BLaER1 treated with 17β-estradiol and CSF1 and Interleukin-3, amounts not matched to agents 10 nM and 100 nM (cell line): Measurements from ENCODE around the gene TESK1.

Experiments used
- H3K27ac ChIP-seq, 11 experiments: shearing (Covaris generic); formaldehyde crosslinking; 2 replicates each; pipeline ENCODE4 v1.8.1; 2022
- H3K27me3 ChIP-seq, 11 experiments: shearing (Covaris generic); formaldehyde crosslinking; 2 replicates each; pipeline ENCODE4 v1.8.1; 2022
- H3K36me3 ChIP-seq, 11 experiments: shearing (Covaris generic); formaldehyde crosslinking; 2 replicates each; pipeline ENCODE4 v1.8.1; 2022
- H3K4me1 ChIP-seq, 10 experiments: shearing (Covaris generic); formaldehyde crosslinking; 2 replicates each; pipeline ENCODE4 v1.8.1; 2022
- H3K4me2 ChIP-seq, 11 experiments: shearing (Covaris generic); formaldehyde crosslinking; 2 replicates each; pipeline ENCODE4 v1.8.1; 2022
- H3K4me3 ChIP-seq, 10 experiments: shearing (Covaris generic); formaldehyde crosslinking; 2 replicates each; pipeline ENCODE4 v1.8.1; 2022
- H3K9ac ChIP-seq, 11 experiments: shearing (Covaris generic); formaldehyde crosslinking; 2 replicates each; pipeline ENCODE4 v1.8.1; 2022
- H3K9me3 ChIP-seq, 11 experiments: shearing (Covaris generic); formaldehyde crosslinking; replicated peaks in 1 of 11; 2 replicates each; pipeline ENCODE4 v1.8.1; 2022
- H4K20me1 ChIP-seq, 11 experiments: shearing (Covaris generic); formaldehyde crosslinking; 2 replicates each; pipeline ENCODE4 v1.8.1; 2022
- Cebpa-rat ChIP-seq, 11 experiments: shearing (Covaris generic); IDR thresholded peaks; 2 replicates each; pipeline ENCODE4 v1.8.1; 2022

TESK1 gene

GRCh38 chr9:35561468-35562261 is 43.4 kb upstream of the TESK1 start:
- TF ChIP-seq Cebpa-rat (IDR thresholded peaks at IDR 0.05), result no peak
- Histone ChIP-seq H3K9me3 (no peaks in the 10 kb centered on the region), H3K27me3 (no peaks in the 10 kb centered on the region), H3K9ac (no peak overlapping the region), H3K27ac (no peak overlapping the region), H3K4me3 (no peak overlapping the region), H3K36me3 (peaks cover 6 to 58% (median 16%) of the 10 kb centered on the region in 11 experiments; a peak in 19 of 22 replicates), H3K4me1 (peaks cover 0 to 22% (median 10%) of the 10 kb centered on the region in 10 experiments; a peak in 11 of 20 replicates), H3K4me2 (no peak overlapping the region), H4K20me1 (peaks cover 0 to 15% (median 0%) of the 10 kb centered on the region in 11 experiments; a peak in 3 of 22 replicates)

- Histone ChIP-seq H3K9ac (0 out of 22 replicates have a peak overlapping the region, but pooled peaks of 1 of the 11 experiments have one; percentile 9), H4K20me1 (peaks cover 0 to 15% (median 0%) of the 10 kb centered on the region in 11 experiments; a peak in 2 of 22 replicates), H3K9me3 (no peaks in the 10 kb centered on the region), H3K36me3 (peaks cover 5 to 44% (median 11%) of the 10 kb centered on the region in 11 experiments; a peak in 18 of 22 replicates), H3K4me1 (peaks cover 0 to 22% (median 9%) of the 10 kb centered on the region in 10 experiments; a peak in 11 of 20 replicates), H3K27ac (peak overlapping the region in 2 of 11 experiments; percentile 32 to 44; a peak in 3 of 22 replicates), H3K4me3 (no peak overlapping the region), H3K4me2 (peak overlapping the region in 5 of 11 experiments; percentile 5 to 44 (median 32); a peak in 6 of 22 replicates), H3K27me3 (no peaks in the 10 kb centered on the region)
- TF ChIP-seq Cebpa-rat (IDR thresholded peaks at IDR 0.05), result no peak
Measured at GRCh38 chr9:35562895-35563780, 41.9 kb upstream of the TESK1 start.

- H3K4me1 ChIP-seq, result peaks cover 0 to 18% (median 9%) of the 10 kb centered on the region in 10 experiments; a peak in 11 of 20 replicates
- H4K20me1 ChIP-seq, result peaks cover 0 to 15% (median 0%) of the 10 kb centered on the region in 11 experiments; a peak in 2 of 22 replicates
- no peak overlapping the region for H3K4me3 ChIP-seq
- peak overlapping the region in 6 of 11 experiments; percentile 5 to 44 (median 28); a peak in 6 of 22 replicates for H3K4me2 ChIP-seq
- peak overlapping the region in 3 of 11 experiments; percentile 22 to 44 (median 32); a peak in 5 of 22 replicates for H3K27ac ChIP-seq
- no peak overlapping the region for H3K9ac ChIP-seq
- H3K36me3 ChIP-seq, result peaks cover 0 to 37% (median 5%) of the 10 kb centered on the region in 11 experiments; a peak in 12 of 22 replicates
- no peaks in the 10 kb centered on the region for H3K27me3 ChIP-seq
- H3K9me3 ChIP-seq, result no peaks in the 10 kb centered on the region
- no peak for TF ChIP-seq Cebpa-rat (IDR thresholded peaks at IDR 0.05)
Measured at GRCh38 chr9:35563791-35564197, 41.3 kb upstream of the TESK1 start.

GRCh38 chr9:35564658-35565061 is 40.4 kb upstream of the TESK1 start:
- Histone ChIP-seq H3K9ac (no peak overlapping the region), H3K9me3 (no peaks in the 10 kb centered on the region), H3K4me3 (no peak overlapping the region), H3K4me1 (peaks cover 2 to 22% (median 13%) of the 10 kb centered on the region in 10 experiments; a peak in 18 of 20 replicates), H3K36me3 (peaks cover 0 to 28% (median 3%) of the 10 kb centered on the region in 11 experiments; a peak in 11 of 22 replicates), H3K4me2 (no peak overlapping the region), H4K20me1 (peaks cover 0 to 15% (median 0%) of the 10 kb centered on the region in 11 experiments; a peak in 2 of 22 replicates), H3K27ac (no peak overlapping the region), H3K27me3 (no peaks in the 10 kb centered on the region)
- TF ChIP-seq Cebpa-rat (IDR thresholded peaks at IDR 0.05), result no peak

GRCh38 chr9:35566417-35566816 is 38.6 kb upstream of the TESK1 start:
- H3K4me3 ChIP-seq, result no peak overlapping the region
- H3K9ac ChIP-seq, result no peak overlapping the region
- no peak overlapping the region for H3K4me2 ChIP-seq
- TF ChIP-seq Cebpa-rat (IDR thresholded peaks at IDR 0.05), result no peak
- H3K27me3 ChIP-seq, result no peaks in the 10 kb centered on the region
- H3K9me3 ChIP-seq, result no peaks in the 10 kb centered on the region
- no peaks in the 10 kb centered on the region; a peak in 1 of 22 replicates for H4K20me1 ChIP-seq
- peaks cover 0 to 13% (median 0%) of the 10 kb centered on the region in 11 experiments; a peak in 8 of 22 replicates for H3K36me3 ChIP-seq
- H3K27ac ChIP-seq, result no peak overlapping the region
- peaks cover 15 to 37% (median 26%) of the 10 kb centered on the region in 10 experiments for H3K4me1 ChIP-seq

GRCh38 chr9:35568196-35568595 is 36.9 kb upstream of the TESK1 start:
- Histone ChIP-seq H3K4me1 (peaks cover 15 to 34% (median 26%) of the 10 kb centered on the region in 10 experiments), H3K9me3 (no peaks in the 10 kb centered on the region), H3K36me3 (peaks cover 0 to 2% (median 0%) of the 10 kb centered on the region in 11 experiments; a peak in 1 of 22 replicates), H3K27ac (no peak overlapping the region), H3K9ac (no peak overlapping the region), H4K20me1 (no peaks in the 10 kb centered on the region; a peak in 1 of 22 replicates), H3K27me3 (no peaks in the 10 kb centered on the region), H3K4me2 (no peak overlapping the region), H3K4me3 (no peak overlapping the region)
- no peak for TF ChIP-seq Cebpa-rat (IDR thresholded peaks at IDR 0.05)

- Histone ChIP-seq H3K27ac (peak overlapping the region in 6 of 11 experiments; percentile 6 to 71 (median 63); a peak in 11 of 22 replicates), H3K4me1 (peaks cover 15 to 24% (median 22%) of the 10 kb centered on the region in 10 experiments), H3K9me3 (no peaks in the 10 kb centered on the region), H3K36me3 (no peaks in the 10 kb centered on the region), H3K4me2 (peak overlapping the region in 9 of 11 experiments; percentile 13 to 81 (median 68); a peak in 13 of 22 replicates), H4K20me1 (no peaks in the 10 kb centered on the region), H3K27me3 (no peaks in the 10 kb centered on the region), H3K9ac (no peak overlapping the region), H3K4me3 (no peak overlapping the region)
- no peak for TF ChIP-seq Cebpa-rat (IDR thresholded peaks at IDR 0.05)
Measured at GRCh38 chr9:35569206-35569605, 35.9 kb upstream of the TESK1 start.

- Histone ChIP-seq H3K27me3 (no peaks in the 10 kb centered on the region), H3K9ac (no peak overlapping the region), H4K20me1 (no peaks in the 10 kb centered on the region), H3K4me2 (peak overlapping the region; percentile 27 to 81 (median 63); a peak in 21 of 22 replicates), H3K9me3 (no peaks in the 10 kb centered on the region), H3K36me3 (no peaks in the 10 kb centered on the region), H3K4me1 (peaks cover 15 to 24% (median 21%) of the 10 kb centered on the region in 10 experiments), H3K4me3 (no peak overlapping the region; a peak in 1 of 20 replicates), H3K27ac (peak overlapping the region in 6 of 11 experiments; percentile 32 to 71 (median 63); a peak in 11 of 22 replicates)
- TF ChIP-seq Cebpa-rat (IDR thresholded peaks at IDR 0.05), result 0 out of 22 replicates have a peak, but pooled peaks of 2 of the 11 experiments have one; percentile 0 to 15
Measured at GRCh38 chr9:35570709-35571504, 34.2 kb upstream of the TESK1 start.
